ENCODE data around the gene HKDC1.
"Not testable (repeated sequence)": the region's sequence is repeated elsewhere in the genome, so short reads cannot be mapped to it uniquely, and the experiment has no call there.

HKDC1 gene, protein sequence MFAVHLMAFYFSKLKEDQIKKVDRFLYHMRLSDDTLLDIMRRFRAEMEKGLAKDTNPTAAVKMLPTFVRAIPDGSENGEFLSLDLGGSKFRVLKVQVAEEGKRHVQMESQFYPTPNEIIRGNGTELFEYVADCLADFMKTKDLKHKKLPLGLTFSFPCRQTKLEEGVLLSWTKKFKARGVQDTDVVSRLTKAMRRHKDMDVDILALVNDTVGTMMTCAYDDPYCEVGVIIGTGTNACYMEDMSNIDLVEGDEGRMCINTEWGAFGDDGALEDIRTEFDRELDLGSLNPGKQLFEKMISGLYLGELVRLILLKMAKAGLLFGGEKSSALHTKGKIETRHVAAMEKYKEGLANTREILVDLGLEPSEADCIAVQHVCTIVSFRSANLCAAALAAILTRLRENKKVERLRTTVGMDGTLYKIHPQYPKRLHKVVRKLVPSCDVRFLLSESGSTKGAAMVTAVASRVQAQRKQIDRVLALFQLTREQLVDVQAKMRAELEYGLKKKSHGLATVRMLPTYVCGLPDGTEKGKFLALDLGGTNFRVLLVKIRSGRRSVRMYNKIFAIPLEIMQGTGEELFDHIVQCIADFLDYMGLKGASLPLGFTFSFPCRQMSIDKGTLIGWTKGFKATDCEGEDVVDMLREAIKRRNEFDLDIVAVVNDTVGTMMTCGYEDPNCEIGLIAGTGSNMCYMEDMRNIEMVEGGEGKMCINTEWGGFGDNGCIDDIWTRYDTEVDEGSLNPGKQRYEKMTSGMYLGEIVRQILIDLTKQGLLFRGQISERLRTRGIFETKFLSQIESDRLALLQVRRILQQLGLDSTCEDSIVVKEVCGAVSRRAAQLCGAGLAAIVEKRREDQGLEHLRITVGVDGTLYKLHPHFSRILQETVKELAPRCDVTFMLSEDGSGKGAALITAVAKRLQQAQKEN

GRCh38 chr10:69220041-69220451, at the start of gene HKDC1:
TSS of gene HKDC1 (plus strand) at chr10:69220332. CDS start at chr10:69220436, 104 bp downstream.
- no peak for DNase-seq

DNA sequence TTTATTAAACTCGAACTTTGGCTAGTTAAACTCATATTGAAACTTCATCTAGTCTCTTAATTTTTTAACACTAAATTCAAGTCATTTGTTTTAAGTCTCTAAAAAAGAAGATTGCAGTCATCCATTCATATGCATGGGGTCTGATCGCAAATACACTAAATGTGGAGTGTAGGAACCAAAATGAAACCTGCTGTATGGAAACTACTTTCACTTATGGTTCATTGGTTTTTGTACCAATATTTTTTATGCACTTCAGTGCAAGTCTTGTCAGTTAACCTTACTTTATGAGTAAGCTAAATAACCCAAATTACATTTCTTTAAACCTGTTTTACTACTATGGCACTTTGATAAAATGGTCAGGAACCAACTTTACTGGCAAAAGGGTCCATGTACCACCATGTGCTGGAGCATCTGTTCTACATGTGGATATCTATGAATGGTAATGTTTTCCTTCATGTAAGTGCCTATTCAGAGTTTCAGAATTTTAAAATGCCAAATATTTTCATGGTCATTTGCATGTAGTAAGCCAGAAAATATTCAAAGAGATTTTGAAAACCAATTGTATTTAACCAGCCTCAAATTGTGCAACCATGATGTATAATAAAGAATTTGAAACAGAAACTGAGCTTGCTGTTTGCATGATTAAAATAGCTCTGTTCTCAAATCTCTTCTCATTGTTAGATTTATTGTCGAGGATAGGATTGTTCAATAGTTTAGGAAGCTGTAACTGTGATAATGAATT, 47.7 kb upstream of the HKDC1 start:
- DNase-seq: no peak

GRCh38 chr10:69175326-69175725, 44.8 kb upstream of the HKDC1 start:
- DNase-seq: not testable (repeated sequence)

GRCh38 chr10:69176823-69177222, 43.3 kb upstream of the HKDC1 start:
- DNase-seq: no peak

DNA sequence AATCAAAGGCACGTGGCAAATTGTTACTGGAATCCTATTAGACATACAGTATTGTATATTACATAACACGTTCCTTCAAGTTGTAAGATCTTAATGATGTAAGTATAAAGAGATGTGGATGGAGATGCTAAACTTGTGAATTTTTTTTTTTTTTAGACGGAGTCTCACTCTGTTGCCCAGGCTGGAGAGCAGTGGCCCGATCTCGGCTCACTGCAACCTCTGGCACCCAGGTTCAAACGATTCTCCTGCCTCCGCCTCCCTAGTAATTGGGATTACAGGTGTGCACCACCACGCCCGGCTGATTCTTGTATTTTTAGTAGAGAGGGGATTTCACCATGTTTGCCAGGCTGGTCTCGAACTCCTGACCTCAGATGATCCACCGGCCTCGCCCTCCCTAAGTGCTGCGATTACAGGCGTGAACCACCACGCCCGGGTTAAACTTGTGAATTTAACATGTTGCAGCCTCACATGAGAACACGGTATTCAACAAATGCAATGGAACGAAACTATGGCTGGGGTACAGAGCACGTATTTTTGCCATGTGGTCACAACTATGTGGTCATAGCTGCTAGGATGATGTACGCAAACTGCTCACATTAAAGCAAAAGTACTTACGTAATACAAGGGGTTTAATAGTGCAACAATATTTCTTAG, 40.9 kb upstream of the HKDC1 start:
- DNase-seq: peak in 1 of 2 donors; percentile 43

- DNase-seq: peak; percentile 92
Observed at GRCh38 chr10:69179743-69180524, 40.2 kb upstream of the HKDC1 start, which contains the start of gene SUPV3L1. TSS of gene SUPV3L1 (plus strand) at chr10:69180234. CDS start at chr10:69180292, 58 bp downstream.

DNA sequence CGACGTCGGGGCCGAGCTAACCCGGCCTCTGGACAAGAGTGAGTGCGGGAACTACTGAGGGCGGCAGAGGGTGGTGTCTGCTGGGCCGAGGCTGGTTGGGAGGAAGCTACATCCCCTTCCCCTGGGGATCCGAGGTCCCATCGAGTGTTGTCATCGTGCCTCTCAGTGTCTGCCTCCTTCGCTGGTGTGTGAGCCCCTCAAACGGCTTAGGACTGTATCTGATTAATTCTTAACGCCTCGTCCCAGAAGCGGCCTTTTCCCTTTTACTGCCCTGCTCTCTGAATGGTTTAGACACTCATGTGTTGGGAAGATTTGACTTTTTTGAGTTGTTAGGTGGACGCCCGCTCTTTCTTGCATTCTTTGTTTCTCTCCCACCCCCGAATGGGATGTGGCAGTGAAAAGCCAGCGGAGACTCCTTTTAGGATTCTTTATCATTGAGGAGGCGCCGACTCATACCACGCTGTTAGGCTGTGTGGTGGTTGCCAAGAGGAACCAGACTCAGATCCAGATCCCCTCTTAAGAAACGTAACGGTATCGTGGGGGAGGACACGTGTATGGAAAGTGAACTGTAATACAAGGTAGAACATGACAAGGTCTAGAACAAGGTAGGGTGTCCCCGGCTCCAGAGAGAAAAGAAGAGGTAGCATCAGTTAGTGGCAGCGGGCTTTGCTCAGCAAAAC, 39.5 kb upstream of the HKDC1 start:
- DNase-seq: peak in 1 of 2 donors; percentile 12

DNA sequence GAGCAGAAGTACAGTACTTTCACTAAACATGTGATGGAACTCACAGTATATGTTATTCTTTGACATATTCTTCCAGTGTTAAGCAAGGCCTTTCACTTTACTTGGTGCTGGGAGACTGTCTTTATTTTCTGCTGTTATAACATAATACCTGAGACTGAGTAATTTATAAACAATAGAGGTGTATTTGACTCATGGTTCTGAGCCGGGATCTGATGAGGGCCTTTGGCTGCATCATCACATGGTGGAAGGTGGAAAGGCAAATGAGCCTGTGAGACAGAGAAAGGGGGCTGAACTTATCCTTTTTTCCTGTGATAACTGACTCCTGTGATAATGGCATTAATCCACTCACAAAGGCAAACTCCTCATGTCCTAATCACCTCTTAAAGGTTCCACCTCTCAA, 38.7 kb upstream of the HKDC1 start:
- no peak for DNase-seq

DNA sequence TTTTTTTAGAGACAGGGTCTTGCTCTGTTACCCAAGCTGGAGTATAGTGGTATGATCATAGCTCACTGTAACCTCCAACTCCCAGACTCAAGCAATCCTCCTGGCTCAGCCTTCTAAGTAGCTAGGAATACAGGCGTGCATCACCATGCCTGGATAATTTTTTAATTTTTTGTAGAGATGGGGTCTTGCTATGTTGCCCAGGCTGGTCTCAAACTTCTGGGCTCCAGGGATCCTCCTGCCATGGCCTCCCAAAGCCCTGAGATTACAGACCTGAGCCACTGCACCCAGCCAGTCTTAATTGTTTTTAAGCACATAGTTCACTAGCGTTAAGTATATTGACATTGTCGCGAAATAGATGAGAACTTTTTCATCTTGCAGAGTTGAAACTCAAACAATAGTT, 38.1 kb upstream of the HKDC1 start:
- no peak for DNase-seq

- DNase-seq: no peak
Observed at GRCh38 chr10:69186524-69186923, 33.6 kb upstream of the HKDC1 start.

DNA sequence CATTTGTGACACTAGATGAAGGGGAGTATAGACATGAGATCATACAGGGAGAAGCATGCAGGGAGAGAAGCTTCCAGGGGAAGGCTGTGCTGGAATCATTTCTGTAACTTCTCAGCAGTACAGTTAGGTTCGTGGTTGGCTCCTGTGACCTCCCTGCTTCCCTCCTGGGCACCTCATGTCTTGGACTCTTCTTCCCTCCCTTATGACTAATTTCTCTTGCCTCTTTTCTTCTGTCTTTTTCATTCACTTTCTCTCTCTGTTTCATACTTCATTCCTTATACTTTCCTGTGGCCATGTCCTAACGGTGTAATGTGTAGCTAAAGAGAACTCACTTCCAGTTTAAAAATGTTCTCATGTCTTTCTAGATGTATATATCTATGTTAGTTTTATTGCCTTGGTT, 19.1 kb upstream of the HKDC1 start:
- no peak for DNase-seq

GRCh38 chr10:69202332-69202731, 17.8 kb upstream of the HKDC1 start:
- DNase-seq: peak in 1 of 2 donors; percentile 45

GRCh38 chr10:69208761-69209160, 11.4 kb upstream of the HKDC1 start:
- no peak for DNase-seq

- DNase-seq: no peak
Observed at GRCh38 chr10:69209787-69210484, 10.2 kb upstream of the HKDC1 start.

- no peak for DNase-seq
Observed at GRCh38 chr10:69211104-69211503, 9.0 kb upstream of the HKDC1 start.

GRCh38 chr10:69211524-69211923, 8.6 kb upstream of the HKDC1 start:
- DNase-seq: no peak

- DNase-seq: no peak
Observed at GRCh38 chr10:69213591-69214311, 6.4 kb upstream of the HKDC1 start.

DNA sequence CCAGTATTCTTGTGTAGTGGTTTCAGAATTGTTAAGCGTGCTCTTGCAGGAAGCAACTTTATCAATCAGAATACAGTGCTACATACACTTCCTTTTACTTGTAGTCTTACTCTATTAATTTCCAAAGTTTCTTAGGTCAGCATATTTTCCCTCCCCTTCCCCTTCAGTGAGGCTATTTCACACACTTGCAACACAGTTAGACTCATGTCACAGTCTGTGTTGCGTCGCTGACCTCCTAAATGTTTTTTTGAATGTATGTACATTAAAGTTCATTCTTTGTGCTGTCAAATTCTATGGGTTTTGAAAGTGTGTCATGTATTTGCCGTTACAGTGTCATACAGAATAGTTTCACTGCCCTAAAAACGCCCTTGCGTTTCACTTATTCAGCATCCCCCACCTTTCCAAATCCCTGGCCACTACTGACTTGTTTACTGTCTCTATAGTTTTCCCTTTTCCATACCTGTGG, 5.4 kb upstream of the HKDC1 start:
- DNase-seq: no peak

- DNase-seq: peak in 1 of 2 donors; percentile 36
Observed at GRCh38 chr10:69215405-69216171, 4.5 kb upstream of the HKDC1 start.
